Germinal center (tissue), 1 donor: Measurements from ENCODE around the gene ACTRT2.

ENCODE experiments used
- DNase-seq: peaks from one replicate; pipeline ENCODE4 v3.0.0; 2012; ENCODE audit warnings: mixed read lengths, low spot score

ACTRT2 gene

GRCh38 chr1:3069491-3070308, 48.4 kb downstream of the ACTRT2 start:
- DNase-seq = no peak

DNA sequence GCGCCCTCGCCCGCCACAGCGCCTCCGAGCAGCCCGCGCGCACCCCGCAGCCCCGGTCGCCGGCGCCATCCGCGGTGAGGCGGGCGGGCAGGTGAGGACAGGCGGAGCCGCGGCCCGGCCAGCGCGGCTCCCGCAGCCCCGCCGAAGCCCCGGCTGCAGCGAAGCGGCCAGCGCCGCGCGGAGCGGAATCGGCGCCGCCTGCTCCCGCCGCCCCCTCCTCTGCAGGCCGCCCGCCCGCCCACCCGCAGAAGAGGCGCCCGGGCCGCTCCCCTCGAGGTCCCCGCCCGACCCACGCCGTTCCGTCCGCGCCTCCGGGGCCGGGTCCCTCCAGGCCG, 49.0 kb downstream of the ACTRT2 start:
- no peak for DNase-seq

DNA sequence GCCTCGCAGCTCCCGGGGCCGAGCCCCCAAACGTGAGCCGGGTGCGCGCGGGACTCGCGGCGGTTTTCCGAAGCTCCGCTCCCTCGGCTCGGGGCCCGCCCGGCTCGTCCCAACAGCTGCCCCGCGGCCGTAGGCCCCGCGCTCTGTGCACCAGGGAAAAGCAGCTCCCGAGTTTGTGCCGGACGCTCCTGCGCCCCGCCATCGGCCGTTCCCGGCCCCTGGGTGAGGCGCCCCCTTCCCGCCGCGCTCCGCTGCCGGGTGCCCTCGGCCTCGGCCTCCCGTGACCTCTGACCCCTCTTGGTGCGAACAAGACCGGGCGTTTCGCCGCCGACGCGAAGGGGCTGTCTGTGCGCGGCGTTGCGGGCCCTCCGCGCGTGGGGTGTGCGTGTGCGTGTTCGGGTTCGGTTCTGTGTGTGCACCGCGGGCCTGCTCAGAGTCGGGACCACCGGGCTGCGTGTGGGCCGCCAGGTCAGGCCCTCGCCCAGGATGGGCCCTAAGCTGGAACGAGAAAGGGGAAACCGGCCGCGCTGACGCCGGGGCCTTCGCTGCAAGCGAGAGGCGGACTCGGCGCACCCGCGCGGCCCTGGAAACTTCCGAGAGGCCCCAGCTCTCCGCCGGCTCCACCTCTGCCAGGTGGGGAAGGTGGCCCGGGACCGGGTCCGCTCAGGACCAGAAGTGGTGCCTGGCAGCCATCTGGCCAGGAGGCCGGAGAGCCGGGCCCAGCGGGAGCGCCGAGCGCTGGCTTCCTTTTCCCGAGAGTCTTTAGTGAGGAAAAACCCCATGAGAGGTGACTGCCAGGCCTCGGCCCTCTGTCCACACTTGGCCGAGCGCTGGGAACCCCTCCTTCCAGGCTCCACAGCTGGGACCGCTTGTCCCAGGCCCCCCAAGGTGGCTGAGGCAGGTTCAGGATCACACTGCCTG, 49.6 kb downstream of the ACTRT2 start:
- DNase-seq = no peak

DNA sequence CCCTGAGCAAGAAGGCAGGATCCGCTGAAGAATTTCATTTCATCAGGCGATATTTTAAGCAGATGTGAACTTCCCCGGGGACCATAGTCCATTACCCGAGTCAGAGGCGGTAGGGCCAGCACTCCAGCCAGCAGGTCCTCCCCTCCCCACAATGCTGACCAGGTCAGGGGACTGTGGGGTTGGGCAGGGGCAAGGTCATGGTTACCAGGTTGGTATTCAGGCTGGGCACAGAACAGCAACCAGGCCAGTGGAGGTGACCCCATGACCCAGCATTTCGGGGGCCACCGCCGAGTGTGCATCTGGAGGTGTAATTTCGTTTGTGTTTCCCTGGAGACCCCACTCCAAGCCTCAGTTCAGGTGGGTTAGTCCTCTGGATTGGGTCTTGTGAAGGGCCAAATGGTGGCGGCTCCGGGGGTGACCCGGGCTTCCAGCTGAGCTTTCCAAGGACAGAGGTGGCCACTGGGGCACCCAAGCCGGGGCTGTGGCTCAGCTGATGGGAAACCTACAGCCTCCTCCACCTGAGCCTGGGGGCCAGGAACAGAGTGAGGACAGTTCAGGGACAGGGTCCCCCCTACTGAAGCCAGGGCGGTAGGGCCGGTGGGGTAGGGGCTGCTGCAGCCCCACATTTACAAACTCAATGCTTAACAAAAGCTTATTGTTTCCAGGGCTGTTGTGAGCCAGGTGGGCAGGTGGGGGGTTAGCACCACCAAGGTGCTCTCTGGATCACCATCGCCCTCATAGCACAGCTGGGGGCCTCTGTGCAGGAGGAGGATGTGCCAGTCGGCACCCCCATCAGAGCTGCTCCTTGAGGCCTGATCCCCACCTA, 50.5 kb downstream of the ACTRT2 start:
- no peak for DNase-seq
